Measurements from ENCODE around the gene C5orf34.
"Not testable (repeated sequence)": the region's sequence is repeated elsewhere in the genome, so short reads cannot be mapped to it uniquely, and the experiment has no call there.

The C5orf34 gene

DNA sequence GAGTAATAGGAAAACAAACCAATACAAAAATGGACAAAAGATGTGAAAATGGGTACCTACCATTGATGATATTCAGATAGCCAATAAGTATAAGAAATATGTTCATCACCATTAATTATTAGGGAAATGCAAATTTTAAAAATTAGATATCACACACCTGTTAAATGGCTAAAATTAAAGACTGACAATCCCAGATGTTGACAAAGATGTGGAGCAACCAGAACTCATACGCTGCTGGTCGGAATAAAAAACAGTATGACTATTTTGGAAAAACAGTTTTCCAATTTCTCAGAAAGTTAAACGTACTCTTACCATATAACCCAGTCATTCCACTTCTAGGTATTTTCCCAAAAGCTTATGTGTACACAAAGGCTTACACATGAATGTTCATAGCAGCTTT lies 58.4 kb downstream of the C5orf34 start:
- TF ChIP-seq, protein P1, sequence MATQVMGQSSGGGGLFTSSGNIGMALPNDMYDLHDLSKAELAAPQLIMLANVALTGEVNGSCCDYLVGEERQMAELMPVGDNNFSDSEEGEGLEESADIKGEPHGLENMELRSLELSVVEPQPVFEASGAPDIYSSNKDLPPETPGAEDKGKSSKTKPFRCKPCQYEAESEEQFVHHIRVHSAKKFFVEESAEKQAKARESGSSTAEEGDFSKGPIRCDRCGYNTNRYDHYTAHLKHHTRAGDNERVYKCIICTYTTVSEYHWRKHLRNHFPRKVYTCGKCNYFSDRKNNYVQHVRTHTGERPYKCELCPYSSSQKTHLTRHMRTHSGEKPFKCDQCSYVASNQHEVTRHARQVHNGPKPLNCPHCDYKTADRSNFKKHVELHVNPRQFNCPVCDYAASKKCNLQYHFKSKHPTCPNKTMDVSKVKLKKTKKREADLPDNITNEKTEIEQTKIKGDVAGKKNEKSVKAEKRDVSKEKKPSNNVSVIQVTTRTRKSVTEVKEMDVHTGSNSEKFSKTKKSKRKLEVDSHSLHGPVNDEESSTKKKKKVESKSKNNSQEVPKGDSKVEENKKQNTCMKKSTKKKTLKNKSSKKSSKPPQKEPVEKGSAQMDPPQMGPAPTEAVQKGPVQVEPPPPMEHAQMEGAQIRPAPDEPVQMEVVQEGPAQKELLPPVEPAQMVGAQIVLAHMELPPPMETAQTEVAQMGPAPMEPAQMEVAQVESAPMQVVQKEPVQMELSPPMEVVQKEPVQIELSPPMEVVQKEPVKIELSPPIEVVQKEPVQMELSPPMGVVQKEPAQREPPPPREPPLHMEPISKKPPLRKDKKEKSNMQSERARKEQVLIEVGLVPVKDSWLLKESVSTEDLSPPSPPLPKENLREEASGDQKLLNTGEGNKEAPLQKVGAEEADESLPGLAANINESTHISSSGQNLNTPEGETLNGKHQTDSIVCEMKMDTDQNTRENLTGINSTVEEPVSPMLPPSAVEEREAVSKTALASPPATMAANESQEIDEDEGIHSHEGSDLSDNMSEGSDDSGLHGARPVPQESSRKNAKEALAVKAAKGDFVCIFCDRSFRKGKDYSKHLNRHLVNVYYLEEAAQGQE (IDR thresholded peaks at IDR 0.05; ENCODE audit: insufficient replicate concordance, low read depth), result no peak
- no peak for TF ChIP-seq GABPA (IDR thresholded peaks at IDR 0.05; ENCODE audit: low read depth)
- no peak for TF ChIP-seq SPI1 (IDR thresholded peaks at IDR 0.05; ENCODE audit: borderline replicate concordance, low read depth)
- TF ChIP-seq, protein P2, sequence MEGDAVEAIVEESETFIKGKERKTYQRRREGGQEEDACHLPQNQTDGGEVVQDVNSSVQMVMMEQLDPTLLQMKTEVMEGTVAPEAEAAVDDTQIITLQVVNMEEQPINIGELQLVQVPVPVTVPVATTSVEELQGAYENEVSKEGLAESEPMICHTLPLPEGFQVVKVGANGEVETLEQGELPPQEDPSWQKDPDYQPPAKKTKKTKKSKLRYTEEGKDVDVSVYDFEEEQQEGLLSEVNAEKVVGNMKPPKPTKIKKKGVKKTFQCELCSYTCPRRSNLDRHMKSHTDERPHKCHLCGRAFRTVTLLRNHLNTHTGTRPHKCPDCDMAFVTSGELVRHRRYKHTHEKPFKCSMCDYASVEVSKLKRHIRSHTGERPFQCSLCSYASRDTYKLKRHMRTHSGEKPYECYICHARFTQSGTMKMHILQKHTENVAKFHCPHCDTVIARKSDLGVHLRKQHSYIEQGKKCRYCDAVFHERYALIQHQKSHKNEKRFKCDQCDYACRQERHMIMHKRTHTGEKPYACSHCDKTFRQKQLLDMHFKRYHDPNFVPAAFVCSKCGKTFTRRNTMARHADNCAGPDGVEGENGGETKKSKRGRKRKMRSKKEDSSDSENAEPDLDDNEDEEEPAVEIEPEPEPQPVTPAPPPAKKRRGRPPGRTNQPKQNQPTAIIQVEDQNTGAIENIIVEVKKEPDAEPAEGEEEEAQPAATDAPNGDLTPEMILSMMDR (IDR thresholded peaks at IDR 0.05; ENCODE audit: insufficient read depth, low read length), result no peak
- no peak for TF ChIP-seq POLR2AphosphoS5 (IDR thresholded peaks at IDR 0.05; ENCODE audit: low read depth)
- Histone ChIP-seq H3K27me3 (ENCODE audit: insufficient read depth, poor library complexity, severe bottlenecking) (no peaks in the 10 kb centered on the region), H3K27ac (replicated peaks) (no peak overlapping the region), H3K4me3 (replicated peaks; ENCODE audit: insufficient read depth, low read length) (no peak overlapping the region)
- DNase-seq (ENCODE audit: low read depth in 1 of 2, low spot score in 1 of 2), result no peak

DNA sequence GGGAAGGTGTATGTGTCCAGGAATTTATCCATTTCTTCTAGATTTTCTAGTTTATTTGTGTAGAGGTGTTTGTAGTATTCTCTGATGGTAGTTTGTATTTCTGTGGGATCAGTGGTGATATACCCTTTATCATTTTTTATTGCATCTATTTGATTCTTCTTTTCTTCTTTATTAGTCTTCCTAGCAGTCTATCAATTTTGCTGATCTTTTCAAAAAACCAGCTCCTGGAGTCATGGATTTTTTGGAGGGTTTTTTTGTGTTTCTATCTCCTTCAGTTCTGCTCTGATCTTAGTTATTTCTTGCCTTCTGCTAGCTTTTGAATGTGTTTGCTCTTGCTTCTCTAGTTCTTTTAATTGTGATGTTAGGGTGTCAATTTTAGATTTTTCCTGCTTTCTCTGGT lies 73.4 kb downstream of the C5orf34 start:
- not testable (repeated sequence) for DNase-seq (ENCODE audit: low read depth in 1 of 2, low spot score in 1 of 2); H3K4me3 ChIP-seq (replicated peaks; ENCODE audit: insufficient read depth, low read length); H3K27me3 ChIP-seq (ENCODE audit: insufficient read depth, poor library complexity, severe bottlenecking); H3K27ac ChIP-seq (replicated peaks)

DNA sequence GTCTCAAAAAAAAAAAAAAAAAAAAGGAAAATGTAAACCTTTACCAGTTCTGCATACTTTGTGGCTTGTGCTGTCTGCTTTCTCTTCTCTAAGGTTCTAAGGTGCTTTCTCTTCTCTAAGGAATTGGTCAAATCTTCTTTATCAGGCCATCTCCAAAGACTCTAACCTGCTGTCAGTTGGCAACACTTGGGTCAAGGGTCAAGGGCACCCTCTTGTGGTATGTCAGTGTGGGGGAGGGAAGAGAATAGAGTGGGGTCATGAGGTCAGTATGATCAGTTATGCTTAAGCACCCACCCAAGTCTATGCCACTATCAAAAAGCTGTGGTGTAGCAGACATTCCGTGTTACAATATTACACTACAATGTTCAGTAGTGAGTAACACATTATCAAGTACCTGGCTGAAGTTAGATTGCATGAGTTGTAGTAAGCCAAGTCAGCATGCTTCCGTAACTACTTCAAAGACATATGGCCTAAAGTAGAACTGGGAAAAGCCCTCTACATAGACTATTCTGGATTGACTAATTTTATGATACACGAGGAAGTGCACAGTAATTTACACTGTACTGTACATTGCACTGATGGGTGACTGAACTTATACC lies 77.8 kb downstream of the C5orf34 start:
- TF ChIP-seq GABPA (IDR thresholded peaks at IDR 0.05; ENCODE audit: low read depth) (no peak), POLR2AphosphoS5 (IDR thresholded peaks at IDR 0.05; ENCODE audit: low read depth) (no peak), SPI1 (IDR thresholded peaks at IDR 0.05; ENCODE audit: borderline replicate concordance, low read depth) (no peak)
- TF ChIP-seq, protein P1 (IDR thresholded peaks at IDR 0.05; ENCODE audit: insufficient replicate concordance, low read depth), result no peak
- TF ChIP-seq, protein P2 (IDR thresholded peaks at IDR 0.05; ENCODE audit: insufficient read depth, low read length), result no peak
- Histone ChIP-seq H3K27me3 (ENCODE audit: insufficient read depth, poor library complexity, severe bottlenecking) (no peaks in the 10 kb centered on the region), H3K4me3 (replicated peaks; ENCODE audit: insufficient read depth, low read length) (no peak overlapping the region), H3K27ac (replicated peaks) (no peak overlapping the region)
- no peak for DNase-seq (ENCODE audit: low read depth in 1 of 2, low spot score in 1 of 2)

Data from HL-60 (cell line).